HG02943 (cell line): Measurements from ENCODE around the gene CCDC85C.

Experiments
- ATAC-seq: cut with Tn5 transposase; IDR thresholded peaks from one replicate; pipeline ENCODE4 v1.9.1; 2021; ENCODE audit warnings: mild to moderate bottlenecking, low read depth, moderate library complexity; ENCODE audit not compliant: unreplicated experiment

CCDC85C gene

DNA sequence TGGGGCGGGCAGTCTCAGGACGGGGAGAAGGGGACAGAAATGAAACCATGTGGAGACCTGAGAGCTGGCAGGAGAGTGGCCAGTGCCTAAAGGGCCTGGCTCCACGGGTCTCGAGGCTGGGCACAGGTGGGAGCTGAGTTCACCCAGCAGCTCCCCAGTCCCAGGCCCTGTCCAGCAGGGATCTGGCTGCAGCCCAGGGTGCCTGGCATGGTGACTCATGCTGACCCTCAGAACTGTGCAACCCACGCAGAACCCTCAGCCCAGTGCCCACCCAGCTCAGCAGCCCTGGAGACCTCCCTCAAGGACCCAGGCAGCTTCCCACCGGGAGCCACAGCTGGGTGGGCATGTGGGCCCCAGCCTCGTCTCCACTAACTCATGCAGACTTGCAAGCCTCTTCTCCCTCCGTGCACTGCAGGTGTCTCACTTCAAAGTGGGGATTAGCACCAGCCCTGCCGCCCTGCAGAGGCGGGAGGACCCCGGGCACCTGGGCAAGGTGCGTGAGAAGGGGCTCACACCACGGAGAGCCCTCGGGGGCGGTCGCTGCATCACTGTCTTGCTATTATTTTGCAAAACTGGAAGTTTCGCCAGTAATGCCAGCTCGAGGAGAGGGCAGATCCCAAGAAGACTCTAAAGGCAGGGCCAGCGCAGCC is 76.5 kb downstream of the CCDC85C start:
- no peak for ATAC-seq

DNA sequence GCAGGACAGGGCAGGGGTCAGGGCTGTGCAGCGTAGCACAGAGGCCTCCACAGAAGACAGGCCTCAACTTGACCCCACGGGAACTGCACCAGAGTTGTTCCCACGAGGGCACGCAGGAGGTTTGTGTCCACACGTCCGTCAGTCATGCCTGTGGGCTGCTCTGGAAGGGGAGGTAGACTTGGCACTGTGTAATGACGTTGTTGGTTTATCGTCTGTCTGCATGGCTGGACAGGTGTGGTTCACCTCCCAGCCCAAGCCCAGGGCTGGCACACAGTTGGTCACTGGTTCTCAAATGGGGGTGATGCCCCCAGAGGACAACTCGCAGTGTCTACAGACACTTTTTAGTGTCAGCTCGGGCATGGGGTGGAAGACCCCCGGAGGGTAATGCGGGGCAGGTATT is 77.0 kb downstream of the CCDC85C start:
- ATAC-seq: no peak

GRCh38 chr14:99525699-99526080 is 78.3 kb downstream of the CCDC85C start:
- no peak for ATAC-seq

DNA sequence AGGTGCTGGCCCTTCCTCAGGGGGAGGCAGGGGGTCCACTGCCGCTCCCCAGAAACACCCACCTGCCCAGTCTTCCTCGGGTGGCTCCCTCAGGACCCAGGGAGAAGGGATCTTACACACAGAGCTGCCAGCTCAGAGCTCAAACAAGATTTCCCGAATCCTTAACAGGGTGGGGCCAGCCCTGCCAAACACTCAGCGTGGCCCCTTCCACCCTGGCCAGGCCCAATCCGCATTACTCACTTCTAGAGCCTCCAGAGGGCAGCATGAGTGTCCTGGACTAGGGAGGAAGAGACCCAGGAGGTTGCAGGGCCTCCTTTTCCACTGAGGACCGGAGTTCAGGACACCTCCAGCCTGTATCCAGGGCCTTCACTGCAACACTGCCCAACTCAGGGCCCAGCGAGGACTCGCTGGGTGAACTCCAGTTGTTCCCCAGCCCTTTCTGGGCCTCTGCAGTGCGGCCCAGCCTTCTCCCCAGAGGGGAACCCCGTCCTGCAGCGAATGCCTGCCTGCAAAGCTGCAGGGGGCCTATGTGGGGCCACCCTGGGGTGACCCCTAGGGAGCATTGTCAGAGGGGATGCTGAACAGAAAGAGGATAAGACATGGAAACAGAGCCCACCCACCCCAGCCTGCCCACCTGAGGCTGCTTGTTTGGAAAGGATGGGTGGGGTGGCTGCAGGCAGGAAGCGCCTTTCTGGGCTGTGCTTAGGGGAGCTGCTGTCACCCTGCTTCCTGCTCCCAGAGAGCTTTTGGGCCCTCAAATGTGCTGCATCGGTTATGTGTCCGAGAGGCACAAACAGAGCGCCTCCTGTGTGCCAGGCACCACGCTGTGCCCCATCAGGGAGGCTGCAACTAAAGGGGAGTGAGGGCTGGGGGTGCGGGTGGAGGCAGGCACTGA is 79.0 kb downstream of the CCDC85C start:
- no peak for ATAC-seq

GRCh38 chr14:99524091-99524661 is 79.8 kb downstream of the CCDC85C start:
- no peak for ATAC-seq

DNA sequence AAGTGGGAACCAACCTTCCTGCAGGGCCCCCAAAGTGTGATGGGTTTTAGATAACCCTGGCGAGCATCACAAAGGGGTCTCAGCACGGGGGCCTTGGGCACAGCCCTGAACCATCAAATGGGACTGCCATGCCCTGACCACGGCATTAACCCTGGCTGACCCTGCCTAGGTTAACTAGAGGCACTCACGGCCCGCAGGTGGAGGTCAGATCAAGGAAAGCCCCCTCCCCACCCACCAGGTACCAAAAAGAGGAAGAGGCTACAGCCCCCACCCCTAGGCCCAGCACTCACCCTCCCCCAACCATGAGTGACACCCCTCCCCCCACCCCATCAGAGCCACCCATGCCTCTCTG is 80.3 kb downstream of the CCDC85C start:
- ATAC-seq: no peak

DNA sequence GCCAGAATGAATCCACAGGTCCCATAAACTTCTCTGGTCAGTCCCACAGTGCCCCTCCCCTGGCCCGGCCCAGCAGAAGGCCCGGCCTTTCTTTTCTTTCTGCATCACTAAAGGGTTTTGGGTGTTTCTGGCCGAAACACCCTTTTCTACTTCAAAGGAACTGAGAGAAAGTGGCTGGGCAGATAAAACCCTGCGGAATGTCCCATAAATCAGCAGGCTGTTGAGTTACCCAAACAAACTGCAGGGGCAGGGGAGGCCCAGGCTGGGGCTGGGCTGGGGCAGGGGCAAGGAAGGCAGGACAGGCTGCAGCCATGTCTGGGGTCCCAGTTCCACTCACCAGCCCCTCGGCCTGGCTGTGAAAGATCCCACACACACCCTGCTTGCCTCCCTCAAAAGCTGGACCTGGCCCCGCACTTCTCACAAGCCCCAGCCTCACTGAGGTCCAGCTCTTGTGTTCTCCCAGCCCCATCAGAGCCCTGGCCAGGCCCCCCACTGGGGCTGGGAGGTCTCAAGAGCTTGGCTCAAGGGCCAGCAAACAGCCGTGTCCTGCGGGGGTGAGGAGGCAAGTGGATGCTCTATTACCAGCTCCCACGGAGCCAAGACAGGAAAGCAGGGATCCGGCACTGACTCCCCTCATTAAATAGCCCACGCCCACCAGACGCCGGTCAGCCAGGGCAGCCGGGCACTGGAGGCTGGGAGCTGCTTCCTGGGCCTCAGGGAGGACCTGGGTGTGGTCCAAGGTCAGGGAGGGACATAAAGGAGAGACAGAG is 80.9 kb downstream of the CCDC85C start:
- ATAC-seq: no peak

DNA sequence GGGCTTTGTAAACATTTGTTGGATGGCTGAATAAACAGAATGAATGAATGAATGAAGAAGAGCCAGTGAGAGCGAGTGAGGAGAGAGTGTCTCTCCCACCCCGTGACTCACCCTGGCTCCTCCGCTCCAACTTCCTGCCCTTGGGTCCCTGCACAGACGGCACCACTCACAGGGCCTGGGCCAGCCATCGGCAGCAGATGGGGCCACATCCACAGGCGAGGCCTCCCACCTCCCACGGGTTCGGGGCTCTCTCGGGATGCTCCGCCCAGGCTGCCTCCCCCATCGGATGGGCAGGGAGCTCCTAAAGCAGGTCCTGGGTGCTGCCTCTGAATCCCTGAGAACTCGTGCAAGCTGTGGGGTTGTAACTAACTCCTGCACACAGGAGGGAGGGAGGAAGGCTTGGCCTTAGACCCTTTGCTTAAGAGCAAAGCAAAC is 81.5 kb downstream of the CCDC85C start:
- ATAC-seq: no peak

DNA sequence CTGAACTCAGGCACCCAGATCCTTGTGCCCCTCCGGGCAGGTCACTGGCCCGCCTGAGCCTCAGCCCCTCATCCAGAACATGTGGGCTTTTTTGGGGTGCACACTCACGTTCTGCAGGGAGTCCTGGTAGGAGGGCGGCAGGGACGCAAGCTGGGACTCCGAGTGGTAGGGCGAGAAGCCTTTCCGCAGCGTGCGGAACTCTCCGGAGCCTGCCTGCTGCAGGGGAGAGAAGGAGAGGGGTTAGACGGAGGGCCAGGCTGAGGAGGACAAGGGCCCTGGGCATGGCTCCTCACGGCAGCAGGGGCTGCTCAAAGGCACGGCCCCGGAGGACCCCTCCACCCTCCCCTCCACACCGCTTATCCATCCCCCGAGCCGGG is 82.0 kb downstream of the CCDC85C start:
- ATAC-seq: no peak

DNA sequence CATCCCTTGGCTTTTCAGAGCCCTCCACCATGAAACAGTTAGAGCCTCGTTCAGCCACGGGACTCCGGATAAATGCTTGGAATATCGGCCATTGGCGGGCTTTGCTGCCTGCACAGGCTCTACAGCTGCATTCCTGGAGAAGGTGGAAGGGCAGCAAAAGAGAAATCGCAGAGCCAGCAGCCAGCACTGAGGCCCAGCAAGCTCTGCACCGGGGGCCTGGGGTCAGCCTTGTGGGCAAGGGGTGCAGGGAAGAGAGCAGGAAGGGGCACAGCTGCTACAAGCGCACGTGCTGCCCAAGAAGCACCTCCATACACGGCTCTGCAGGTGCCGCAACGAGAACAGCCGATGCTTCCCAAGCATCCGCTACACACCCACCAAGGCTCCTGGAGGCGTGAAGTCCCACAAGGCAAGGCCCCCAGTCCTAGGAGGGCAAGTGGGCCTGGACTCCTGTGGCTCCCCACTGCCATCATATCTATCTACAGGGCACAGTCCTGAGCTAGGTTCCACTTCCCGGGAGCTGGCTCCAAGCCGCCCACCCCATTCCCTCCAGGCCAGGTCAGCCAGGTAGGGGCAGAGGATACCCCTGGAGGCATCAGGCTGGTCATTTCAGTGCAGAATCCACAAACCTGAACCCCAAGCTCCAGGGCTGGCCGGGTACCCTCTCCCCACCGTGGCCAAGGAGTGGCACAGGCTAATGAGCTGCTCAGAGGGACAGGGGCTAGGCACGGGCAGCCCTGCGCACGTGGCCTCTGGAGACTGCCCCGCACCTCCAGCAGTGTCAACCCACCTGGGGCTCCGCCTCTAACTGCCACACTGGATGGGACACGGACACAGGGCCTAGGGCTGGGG is 82.6 kb downstream of the CCDC85C start:
- ATAC-seq: no peak

- ATAC-seq: no peak
Measured at GRCh38 chr14:99520571-99521081, 83.4 kb downstream of the CCDC85C start.

DNA sequence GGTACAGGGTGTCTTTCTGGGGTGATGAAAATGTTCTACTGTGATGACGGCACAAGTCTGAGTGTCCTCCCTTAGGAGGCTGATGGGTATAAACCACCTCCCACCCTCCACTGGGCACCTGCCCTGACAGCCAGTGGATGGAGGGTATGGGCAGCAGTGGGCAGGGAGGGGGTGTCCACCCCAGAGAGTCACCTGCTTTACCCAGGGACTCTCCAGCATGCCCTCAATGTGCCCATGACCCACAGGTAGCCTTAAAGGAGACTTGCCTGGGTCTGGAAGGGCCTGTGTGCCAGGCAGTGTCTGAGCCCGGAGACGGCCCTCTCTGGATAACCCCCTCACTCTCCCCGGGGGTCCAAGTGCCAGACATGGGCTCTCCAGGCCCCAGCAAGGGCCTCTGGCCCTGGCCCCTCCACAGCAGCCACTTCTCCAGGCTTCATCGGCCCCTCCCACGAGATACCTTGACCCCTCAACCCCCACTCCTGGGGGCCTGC is 84.0 kb downstream of the CCDC85C start:
- ATAC-seq: no peak

DNA sequence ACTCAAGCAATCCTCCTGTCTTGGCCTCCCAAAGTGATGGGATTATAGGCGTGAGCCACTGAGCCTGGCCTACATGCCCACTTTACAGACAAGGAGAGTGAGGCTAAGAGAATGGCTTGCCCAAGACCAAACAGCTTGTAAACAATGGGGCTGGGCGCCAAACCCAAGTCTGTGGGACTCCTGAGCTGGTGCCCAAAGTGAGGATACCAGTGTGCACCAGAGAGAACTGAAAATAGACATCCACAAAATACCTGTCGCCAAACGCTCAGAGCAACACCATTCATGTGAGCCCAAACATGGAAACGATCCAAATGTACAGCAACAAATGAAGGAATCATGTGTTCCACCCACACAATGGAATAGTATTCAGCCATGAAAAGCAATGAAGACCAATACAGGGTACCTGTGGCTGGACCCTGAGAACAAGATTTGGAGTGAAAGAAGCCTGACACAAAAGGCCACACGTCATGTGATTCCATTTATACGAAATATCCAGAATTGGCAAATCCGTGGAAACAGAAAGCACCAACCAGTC is 84.6 kb downstream of the CCDC85C start:
- ATAC-seq: no peak

DNA sequence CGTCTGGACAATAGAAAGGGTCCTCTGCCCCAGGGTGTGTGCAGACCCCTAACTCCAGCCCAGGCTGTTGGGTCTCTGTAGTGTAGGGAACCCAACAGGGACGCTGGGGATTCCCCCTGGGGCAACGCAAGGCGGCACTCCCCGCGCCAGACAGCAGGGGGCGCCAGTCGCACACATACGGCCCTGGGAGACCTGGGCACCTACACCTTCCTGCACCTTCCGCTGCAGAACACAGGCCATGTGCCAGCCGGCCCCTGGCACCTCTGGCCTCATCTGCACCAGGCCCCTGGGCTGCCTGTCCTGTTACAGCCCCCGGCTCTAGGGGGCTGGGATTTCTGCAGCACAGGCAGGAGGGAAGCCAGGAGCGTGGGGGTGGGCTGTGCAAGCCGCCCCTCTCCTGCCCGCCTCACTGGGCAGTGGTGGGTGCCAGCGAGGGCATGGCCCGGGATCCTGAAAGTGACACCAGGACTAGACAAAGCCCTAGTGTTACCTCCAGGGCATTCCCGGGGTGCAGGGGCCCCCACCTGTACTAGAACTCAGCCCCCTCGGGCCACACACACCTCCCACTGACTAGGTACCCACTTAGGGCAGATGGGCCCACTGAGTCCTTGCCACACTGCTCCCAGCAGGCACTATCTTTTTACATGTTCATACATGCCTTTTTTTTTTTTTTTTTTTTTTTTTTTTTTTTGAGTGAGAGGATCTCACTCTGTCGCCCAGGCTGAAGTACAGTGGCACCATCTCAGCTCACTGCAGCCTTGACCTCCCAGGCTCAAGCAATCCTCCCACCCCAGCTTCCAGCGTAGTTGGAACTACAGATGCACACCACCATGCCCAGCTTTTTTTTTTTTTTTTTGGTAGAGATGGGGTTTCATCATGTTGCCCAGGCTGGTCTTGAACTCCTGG is 85.3 kb downstream of the CCDC85C start:
- ATAC-seq: peak; percentile 57

- no peak for ATAC-seq
Measured at GRCh38 chr14:99517643-99518381, 86.2 kb downstream of the CCDC85C start.

GRCh38 chr14:99516871-99517642 is 87.0 kb downstream of the CCDC85C start:
- no peak for ATAC-seq
